Stimulated activated CD4-positive, alpha-beta T cell treated with anti-CD3 and anti-CD28 coated beads, Interleukin-1b, Interleukin-23, amount 100 ng/mL, for 4 hours (primary cell): ENCODE results near the gene CHP1.
"Not testable (repeated sequence)": the region's sequence is repeated elsewhere in the genome, so short reads cannot be mapped to it uniquely, and the experiment has no call there.

Experiments
- DNase-seq, 2 donors: peaks; one replicate each; pipeline ENCODE4 v3.0.0-alpha.2; 2020; ENCODE audit warnings: low read depth in 2 of 2

CHP1 gene

GRCh38 chr15:41292521-41292920 is 61.5 kb downstream of the CHP1 start:
- DNase-seq = no peak

- DNase-seq = not testable (repeated sequence)
Observed at GRCh38 chr15:41301139-41301538, 70.1 kb downstream of the CHP1 start.

GRCh38 chr15:41301587-41301986 is 70.5 kb downstream of the CHP1 start:
- DNase-seq = no peak

GRCh38 chr15:41304149-41304770 is 73.2 kb downstream of the CHP1 start:
- no peak for DNase-seq

GRCh38 chr15:41307679-41308078 is 76.6 kb downstream of the CHP1 start:
- no peak for DNase-seq

GRCh38 chr15:41309226-41309905 is 78.3 kb downstream of the CHP1 start:
- no peak for DNase-seq

GRCh38 chr15:41320805-41321330 is 89.8 kb downstream of the CHP1 start:
- DNase-seq = not testable (repeated sequence)

GRCh38 chr15:41323611-41324010 is 92.5 kb downstream of the CHP1 start:
- no peak for DNase-seq

GRCh38 chr15:41331281-41331680 is 100.2 kb downstream of the CHP1 start:
- no peak for DNase-seq
